Measurements from ENCODE around the gene CCNJL.

CCNJL gene

DNA sequence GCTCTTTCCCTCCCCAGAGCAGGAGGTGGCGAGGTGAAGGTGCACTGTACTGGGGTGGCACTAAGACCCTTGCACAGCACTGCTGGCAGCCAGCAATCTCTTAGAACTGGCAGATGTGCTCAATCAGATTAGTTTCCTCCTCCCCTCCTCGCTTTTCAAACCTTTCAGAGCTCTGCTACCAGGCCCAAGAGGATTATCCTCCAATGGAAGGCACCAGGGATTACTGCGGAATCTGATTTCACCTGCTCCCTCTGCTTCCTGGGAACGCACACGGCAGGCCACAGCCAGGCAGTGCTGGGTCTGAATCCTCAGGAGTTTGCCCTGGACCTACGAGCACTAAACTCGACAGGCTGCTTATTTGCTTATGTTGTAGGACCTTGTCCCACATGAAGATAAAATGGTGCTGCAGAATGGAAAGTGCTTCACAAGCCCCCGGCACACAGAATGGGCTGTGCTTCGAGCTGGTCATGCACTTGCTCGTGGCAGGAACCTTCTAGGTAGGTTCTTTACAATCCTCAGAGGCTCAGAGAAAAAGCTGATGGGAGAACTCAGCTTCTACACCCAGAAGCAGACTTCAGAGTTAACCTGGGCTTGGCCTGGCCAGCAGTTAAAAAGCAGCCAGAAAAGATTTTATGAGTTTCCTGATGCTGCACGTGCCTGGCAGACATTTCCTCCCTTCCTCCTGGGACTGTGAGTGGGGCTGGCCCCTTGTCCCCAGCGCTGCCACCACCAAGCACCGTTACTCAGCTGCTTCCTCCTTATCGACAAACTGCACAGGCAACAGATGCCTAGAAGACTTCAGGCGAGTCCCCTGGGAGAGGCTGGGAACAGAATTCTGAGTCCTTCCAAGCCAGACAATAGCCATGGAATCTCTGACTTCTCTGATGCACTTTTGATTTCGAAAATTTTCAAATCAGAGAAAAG, 50.0 kb downstream of the CCNJL start:
- TF ChIP-seq, protein P1, sequence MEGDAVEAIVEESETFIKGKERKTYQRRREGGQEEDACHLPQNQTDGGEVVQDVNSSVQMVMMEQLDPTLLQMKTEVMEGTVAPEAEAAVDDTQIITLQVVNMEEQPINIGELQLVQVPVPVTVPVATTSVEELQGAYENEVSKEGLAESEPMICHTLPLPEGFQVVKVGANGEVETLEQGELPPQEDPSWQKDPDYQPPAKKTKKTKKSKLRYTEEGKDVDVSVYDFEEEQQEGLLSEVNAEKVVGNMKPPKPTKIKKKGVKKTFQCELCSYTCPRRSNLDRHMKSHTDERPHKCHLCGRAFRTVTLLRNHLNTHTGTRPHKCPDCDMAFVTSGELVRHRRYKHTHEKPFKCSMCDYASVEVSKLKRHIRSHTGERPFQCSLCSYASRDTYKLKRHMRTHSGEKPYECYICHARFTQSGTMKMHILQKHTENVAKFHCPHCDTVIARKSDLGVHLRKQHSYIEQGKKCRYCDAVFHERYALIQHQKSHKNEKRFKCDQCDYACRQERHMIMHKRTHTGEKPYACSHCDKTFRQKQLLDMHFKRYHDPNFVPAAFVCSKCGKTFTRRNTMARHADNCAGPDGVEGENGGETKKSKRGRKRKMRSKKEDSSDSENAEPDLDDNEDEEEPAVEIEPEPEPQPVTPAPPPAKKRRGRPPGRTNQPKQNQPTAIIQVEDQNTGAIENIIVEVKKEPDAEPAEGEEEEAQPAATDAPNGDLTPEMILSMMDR (conservative IDR thresholded peaks at IDR 0.05), result no peak

DNA sequence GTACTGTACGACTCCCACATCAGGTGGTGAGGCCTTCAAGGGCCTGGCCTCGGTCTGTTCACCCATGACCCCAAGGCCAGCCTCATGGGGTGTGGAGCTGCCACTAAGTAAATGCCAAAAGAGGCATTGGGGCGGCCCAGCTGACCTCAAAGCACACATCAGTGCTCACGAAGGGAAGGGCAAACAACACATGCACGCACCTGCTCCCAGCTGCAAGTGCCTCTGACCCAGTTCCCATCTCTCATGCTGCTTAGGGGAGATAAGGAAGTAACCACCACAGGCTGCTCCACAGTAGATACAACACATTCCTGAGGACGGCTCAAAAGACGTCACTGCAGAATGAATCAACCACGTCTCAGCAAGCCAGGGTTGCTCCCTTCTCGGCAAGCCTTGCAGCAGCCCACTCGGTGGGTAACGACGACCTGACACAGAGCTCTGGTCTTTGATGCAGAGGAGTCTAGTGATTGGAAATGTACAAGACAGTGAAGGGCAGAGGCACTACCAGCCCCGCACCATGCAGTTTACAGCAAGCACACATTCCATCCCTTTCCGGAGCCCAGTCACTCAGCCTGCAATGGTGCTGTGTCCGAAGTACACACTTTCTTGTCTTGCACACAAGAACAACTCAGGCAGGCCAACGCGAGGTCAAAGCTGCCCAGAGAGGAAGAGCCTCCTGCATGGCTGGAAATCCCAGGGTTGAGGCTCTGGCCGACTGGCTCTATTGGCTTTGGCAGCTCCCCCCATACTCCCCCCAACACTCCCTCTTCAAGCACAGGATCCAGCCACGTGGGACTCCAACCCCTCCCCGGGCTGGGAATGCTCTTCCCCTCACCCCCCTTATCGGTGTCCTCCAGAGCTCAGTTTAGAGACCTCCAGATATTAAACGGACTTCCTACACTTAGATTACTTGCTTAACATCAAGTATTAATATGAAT, 51.2 kb downstream of the CCNJL start:
- peak overlapping the region; percentile 88 for H3K27ac ChIP-seq

More for the DNA sequence above, 50.0 kb downstream of the CCNJL start:
- peak overlapping the region; percentile 88 for H3K27ac ChIP-seq

DNA sequence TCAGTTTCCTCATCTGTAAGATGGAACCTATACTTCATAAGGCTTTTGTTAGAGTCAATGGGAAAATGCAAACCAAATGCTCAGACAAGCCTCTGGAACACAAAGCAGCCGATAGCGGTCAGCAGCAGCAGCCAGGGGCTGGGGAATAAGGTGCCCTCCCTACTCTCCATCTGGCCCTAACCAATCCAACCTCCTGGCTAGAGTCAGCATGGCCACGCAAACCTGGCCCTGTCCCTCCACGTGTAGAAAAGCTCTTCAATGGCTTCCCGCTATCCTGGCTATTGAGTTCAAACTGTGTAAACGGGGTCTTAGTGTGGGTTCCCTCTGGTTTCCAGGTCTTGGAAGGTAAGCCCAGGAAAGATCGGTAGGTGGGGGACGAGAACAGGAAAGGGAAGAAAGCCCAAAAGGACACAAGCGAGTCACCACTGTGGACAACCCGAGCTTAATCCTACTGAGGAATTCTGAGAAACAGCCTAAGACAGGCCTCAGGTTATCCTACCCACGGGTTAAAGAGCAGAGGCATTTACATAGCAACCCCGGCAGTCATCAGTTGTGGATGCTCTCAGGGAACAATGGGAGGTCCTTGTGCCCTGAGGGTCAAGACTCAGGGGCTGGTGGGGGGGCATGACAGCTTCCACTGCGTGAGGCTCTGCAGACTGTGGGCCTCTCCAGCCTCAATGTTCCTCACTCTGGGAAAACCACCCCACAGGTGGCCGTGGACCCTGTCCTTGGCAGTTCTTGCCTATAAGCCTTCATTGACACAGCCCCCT, 52.2 kb downstream of the CCNJL start:
- H3K27ac ChIP-seq, result peak overlapping the region; percentile 88
- TF ChIP-seq, protein P1 (conservative IDR thresholded peaks at IDR 0.05), result no peak

More for the DNA sequence above, 51.2 kb downstream of the CCNJL start:
- TF ChIP-seq, protein P1 (conservative IDR thresholded peaks at IDR 0.05), result no peak

DNA sequence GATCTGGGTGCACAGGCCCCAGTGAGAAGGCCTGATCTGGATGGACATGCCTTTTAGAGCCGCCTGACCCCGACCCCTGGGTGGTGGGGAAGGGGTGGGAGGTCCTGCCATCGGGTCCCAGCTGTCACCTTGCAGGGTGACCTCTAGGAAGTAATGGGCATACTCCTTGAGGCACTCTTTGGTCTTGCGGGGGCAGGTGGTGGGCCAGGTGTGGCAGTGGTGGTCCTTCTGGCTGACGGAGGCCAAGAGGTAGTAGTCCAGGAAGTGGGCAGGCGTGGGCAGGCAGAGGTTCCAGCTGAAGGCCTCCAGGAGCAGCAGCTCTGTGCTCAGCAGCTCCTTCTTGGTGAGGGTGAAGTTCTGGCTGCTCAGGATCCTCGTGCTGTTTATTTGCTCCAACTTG, 53.0 kb downstream of the CCNJL start:
- TF ChIP-seq, protein P1 (conservative IDR thresholded peaks at IDR 0.05), result no peak
- no peak overlapping the region for H3K27ac ChIP-seq

DNA sequence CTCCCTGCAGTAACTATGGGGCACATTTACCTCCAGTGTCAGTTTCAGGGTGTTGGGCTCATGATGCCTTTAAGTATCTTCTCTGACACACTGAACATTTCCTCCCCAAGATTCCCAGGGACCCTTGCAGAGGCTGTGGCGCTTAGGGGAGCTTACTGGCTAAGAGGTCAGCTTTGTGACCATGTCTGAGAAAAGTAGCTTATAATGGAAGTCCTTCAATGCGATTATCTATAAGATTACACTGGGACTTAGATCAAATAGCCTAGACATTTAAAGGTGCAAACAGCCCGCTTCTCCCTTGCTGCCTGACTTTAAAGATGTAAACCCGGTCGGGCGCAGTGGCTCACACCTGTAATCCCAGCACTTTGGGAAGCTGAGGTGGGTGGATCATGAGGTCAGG, 57.7 kb downstream of the CCNJL start:
- TF ChIP-seq, protein P1 (conservative IDR thresholded peaks at IDR 0.05), result no peak
- no peak overlapping the region for H3K27ac ChIP-seq

DNA sequence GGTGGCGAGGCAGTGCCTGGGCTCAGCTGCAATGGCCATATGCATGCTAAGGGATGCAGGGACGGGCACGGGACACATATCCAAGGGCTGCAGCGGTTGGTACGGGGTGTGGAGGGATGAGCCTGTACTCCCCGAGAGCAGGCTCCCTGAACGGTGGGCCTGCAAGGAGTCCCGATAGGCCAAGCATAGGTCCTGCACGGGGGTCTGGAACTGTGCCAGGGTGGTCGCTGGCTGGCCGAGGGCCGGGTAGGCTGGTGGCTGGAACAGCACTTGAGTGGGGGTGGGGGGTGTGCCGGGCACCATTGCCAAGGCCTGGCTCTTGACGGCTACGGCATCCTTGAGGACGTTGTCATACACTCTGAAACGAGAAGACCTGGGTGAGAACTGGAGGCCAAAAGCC, 58.9 kb downstream of the CCNJL start:
- no peak overlapping the region for H3K27ac ChIP-seq
- TF ChIP-seq, protein P1 (conservative IDR thresholded peaks at IDR 0.05), result no peak

Data from VCaP (cell line).